Activated T-helper 17 cell treated with anti-CD3 and anti-CD28 coated beads, Interleukin-2, amount 50 U/mL, for 72 hours (primary cell): ENCODE results near the gene FCHSD1. TPM values are rescaled to one million over a fixed set of nuclear protein-coding genes. Genes with fewer than 3 reads are reported as not detected.

ENCODE experiments used
- ATAC-seq: fragments of 150-1000 bp; cut with Tn5 transposase; replicated peaks from 2 replicates; pipeline ENCODE4 v1.10.0; 2021; ENCODE audit warnings: mild to moderate bottlenecking, moderate library complexity
- H3K27ac Mint-ChIP-seq: one replicate; pipeline ENCODE4 v1.8.0; 2022; ENCODE audit warnings: mixed read lengths
- H3K27me3 Mint-ChIP-seq: one replicate; pipeline ENCODE4 v1.8.0; 2022; ENCODE audit warnings: mixed read lengths
- H3K36me3 Mint-ChIP-seq: one replicate; pipeline ENCODE4 v1.8.0; 2022; ENCODE audit warnings: low read depth, mild to moderate bottlenecking, mixed read lengths
- H3K4me1 Mint-ChIP-seq: one replicate; pipeline ENCODE4 v1.8.0; 2022; ENCODE audit warnings: mixed read lengths
- H3K4me3 Mint-ChIP-seq: one replicate; pipeline ENCODE4 v1.8.0; 2022; ENCODE audit warnings: mild to moderate bottlenecking, mixed read lengths
- H3K9me3 Mint-ChIP-seq: one replicate; pipeline ENCODE4 v1.8.0; 2022; ENCODE audit warnings: mixed read lengths
- total RNA-seq, 2 donors: library from RNA; stranded (reverse); gene quantifications; one replicate each; pipeline ENCODE4 v1.2.3, GENCODE V29; 2022

Gene FCHSD1
- total RNA-seq, 2 donors from 2014 or later: 38.7 to 113 TPM

DNA sequence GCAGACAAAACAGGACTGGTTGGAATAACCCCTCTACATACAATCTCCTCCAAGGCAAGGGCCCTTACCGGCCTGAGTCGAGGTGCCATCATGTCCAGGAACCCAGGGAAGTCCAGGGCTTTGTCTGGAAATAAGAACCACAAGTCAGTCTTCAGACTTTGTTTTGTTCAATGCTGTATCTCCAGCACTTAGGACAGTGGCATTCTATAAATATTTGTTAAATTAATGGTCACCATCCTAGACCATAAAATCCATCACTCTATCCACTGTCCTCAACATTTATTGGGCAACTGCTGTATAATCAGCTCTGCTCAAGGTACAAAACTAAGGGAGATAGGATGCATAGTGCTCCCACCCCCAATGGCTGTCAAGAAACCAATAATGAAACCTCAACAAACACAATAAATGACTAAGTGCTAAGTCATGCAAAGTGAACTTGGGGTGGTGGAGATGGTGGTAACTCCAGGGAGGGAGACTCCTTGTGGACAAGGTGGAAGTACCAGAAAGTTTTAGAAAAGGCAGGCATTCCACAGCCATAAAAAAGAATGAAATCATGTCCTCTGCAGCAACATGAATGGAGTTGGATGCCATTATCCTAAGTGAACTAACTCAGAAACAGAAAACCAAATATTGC lies 9.5 kb downstream of the FCHSD1 start:
- no peaks in the 10 kb centered on the region for H3K9me3 Mint-ChIP-seq
- peaks cover 70% of the 10 kb centered on the region for H3K36me3 Mint-ChIP-seq
- H3K27me3 Mint-ChIP-seq: no peaks in the 10 kb centered on the region
- no peak overlapping the region for H3K4me3 Mint-ChIP-seq
- H3K27ac Mint-ChIP-seq: peak overlapping the region; percentile 67
- peak; percentile 75 for ATAC-seq
- peaks cover 31% of the 10 kb centered on the region for H3K4me1 Mint-ChIP-seq

DNA sequence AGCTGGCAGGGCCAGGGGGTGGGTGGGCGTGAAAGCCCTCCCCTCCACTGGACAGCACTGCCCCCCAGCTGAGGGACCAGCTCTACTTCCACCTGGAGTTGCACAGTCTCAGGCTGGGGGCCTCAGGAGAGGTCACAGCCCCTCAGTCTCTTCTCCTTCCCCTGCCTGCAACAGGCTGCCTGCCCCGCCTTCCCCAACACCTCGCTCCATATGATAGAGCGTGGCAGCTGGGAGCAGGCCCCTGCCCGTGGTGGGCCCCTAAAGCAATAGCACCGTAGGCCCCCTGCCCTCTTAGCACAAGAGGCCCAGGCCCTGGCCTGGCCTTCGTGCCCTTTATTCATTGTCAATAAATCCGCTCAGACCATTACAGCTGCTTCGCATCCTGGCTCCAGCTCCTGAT lies 10.5 kb downstream of the FCHSD1 start:
- Mint-ChIP-seq H3K27ac (peak overlapping the region; percentile 67), H3K27me3 (no peaks in the 10 kb centered on the region), H3K4me3 (peak overlapping the region; percentile 13), H3K9me3 (no peaks in the 10 kb centered on the region), H3K4me1 (peaks cover 35% of the 10 kb centered on the region), H3K36me3 (peaks cover 67% of the 10 kb centered on the region)
- no peak for ATAC-seq

DNA sequence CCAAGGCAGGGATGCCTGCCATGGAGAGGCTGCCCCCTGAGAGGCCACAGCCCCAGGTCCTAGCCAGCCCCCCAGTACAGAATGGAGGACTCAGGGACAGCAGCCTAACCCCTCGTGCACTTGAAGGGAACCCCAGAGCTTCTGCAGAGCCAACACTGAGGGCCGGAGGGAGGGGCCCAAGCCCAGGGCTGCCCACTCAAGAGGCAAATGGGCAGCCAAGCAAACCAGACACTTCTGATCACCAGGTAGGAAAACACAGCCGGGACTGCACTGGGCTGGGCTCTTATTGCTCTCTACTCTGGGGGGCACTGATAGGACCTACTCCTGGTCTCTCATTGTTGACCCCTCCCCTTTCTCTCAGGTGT lies 11.2 kb downstream of the FCHSD1 start:
- Mint-ChIP-seq H3K27ac (no peak overlapping the region), H3K9me3 (no peaks in the 10 kb centered on the region), H3K27me3 (no peaks in the 10 kb centered on the region), H3K4me1 (peaks cover 39% of the 10 kb centered on the region), H3K4me3 (no peak overlapping the region), H3K36me3 (peaks cover 70% of the 10 kb centered on the region)
- ATAC-seq: no peak

GRCh38 chr5:141639357-141640050 lies 11.7 kb downstream of the FCHSD1 start:
- no peak for ATAC-seq
- no peaks in the 10 kb centered on the region for H3K9me3 Mint-ChIP-seq
- H3K4me3 Mint-ChIP-seq: peak overlapping the region; percentile 92
- peaks cover 41% of the 10 kb centered on the region for H3K4me1 Mint-ChIP-seq
- H3K27me3 Mint-ChIP-seq: no peaks in the 10 kb centered on the region
- no peak overlapping the region for H3K27ac Mint-ChIP-seq
- peaks cover 70% of the 10 kb centered on the region for H3K36me3 Mint-ChIP-seq

- peaks cover 70% of the 10 kb centered on the region for H3K36me3 Mint-ChIP-seq
- H3K4me1 Mint-ChIP-seq: peaks cover 48% of the 10 kb centered on the region
- peak overlapping the region; percentile 92 for H3K4me3 Mint-ChIP-seq
- H3K9me3 Mint-ChIP-seq: no peaks in the 10 kb centered on the region
- no peak for ATAC-seq
- peak overlapping the region; percentile 84 for H3K27ac Mint-ChIP-seq
- no peaks in the 10 kb centered on the region for H3K27me3 Mint-ChIP-seq
These were observed 12.4 kb downstream of the FCHSD1 start for GRCh38 chr5:141638771-141639170.

- no peaks in the 10 kb centered on the region for H3K9me3 Mint-ChIP-seq
- H3K4me3 Mint-ChIP-seq: peak overlapping the region; percentile 92
- peaks cover 48% of the 10 kb centered on the region for H3K4me1 Mint-ChIP-seq
- peaks cover 74% of the 10 kb centered on the region for H3K36me3 Mint-ChIP-seq
- ATAC-seq: peak; percentile 13
- no peaks in the 10 kb centered on the region for H3K27me3 Mint-ChIP-seq
- peak overlapping the region; percentile 84 for H3K27ac Mint-ChIP-seq
These were observed 13.3 kb downstream of the FCHSD1 start for GRCh38 chr5:141637767-141638419.

DNA sequence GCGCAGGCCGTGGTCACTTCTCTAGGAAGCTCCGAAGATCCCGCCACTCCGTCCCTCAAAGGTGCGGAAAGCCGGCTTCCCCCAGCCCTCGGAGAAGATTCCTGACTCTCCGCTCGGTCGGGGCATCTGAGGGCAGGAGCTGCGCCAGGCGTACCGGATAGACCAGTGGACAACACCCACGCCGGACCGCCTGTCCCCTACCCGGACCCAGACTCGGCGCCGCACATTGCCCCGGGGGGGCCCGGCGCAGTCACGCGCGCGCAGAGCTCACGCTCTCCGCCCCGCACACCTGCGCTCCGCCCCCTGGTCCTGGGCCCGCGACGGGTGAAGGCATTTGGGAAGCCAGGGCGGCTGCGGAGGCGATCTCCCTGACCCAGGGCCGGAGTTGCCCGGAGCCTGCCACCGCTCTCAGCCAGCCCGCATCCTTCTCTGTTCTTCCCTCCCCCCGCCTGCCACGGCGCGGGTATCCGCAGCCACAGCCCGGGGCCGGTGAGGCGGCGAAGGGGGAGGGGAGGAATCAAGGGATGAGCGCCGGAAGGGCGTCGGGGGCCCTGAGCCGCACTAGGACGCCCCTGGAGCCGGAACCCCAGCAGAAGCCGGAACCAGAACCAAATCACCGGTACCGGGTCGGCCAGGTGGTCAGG lies 14.0 kb downstream of the FCHSD1 start:
- ATAC-seq: peak; percentile 44
- peak overlapping the region; percentile 87 for H3K27ac Mint-ChIP-seq
- H3K4me1 Mint-ChIP-seq: peaks cover 51% of the 10 kb centered on the region
- no peaks in the 10 kb centered on the region for H3K9me3 Mint-ChIP-seq
- H3K27me3 Mint-ChIP-seq: no peaks in the 10 kb centered on the region
- H3K36me3 Mint-ChIP-seq: peaks cover 75% of the 10 kb centered on the region
- peak overlapping the region; percentile 92 for H3K4me3 Mint-ChIP-seq

- H3K27ac Mint-ChIP-seq: peak within 1 kb of the TSS; percentile 87
- H3K4me3 Mint-ChIP-seq: peak within 1 kb of the TSS; percentile 92
- peaks cover 44% of the 10 kb centered on the region for H3K4me1 Mint-ChIP-seq
- H3K9me3 Mint-ChIP-seq: no peaks in the 10 kb centered on the region
- peaks cover 74% of the 10 kb centered on the region for H3K36me3 Mint-ChIP-seq
- peak; percentile 88 for ATAC-seq
- no peaks in the 10 kb centered on the region for H3K27me3 Mint-ChIP-seq
These were observed 14.7 kb downstream of the FCHSD1 start, which contains the start of the genes HDAC3 and RELL2 for GRCh38 chr5:141636413-141637122. Gene HDAC3 (minus strand): TSS chr5:141636849. CDS start chr5:141636790, 59 bp downstream. Gene RELL2 (plus strand): TSS chr5:141636997. CDS start chr5:141638226, 1,229 bp downstream.

DNA sequence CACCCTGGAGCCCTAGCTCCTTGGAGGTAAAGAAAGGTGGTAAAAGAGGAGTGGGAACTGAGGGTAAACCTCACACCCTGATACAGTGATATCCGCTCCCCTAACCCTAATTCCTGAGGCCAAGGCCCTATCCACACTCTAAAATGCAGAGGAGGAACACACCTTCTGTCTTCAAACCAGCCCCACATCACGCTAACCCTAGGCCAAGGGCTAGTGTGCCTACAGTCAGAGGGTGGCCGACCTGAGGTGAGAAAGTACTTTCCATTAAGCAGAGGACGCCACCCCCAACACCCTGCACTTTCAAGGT lies 15.2 kb downstream of the FCHSD1 start:
- no peak for ATAC-seq
- Mint-ChIP-seq H3K9me3 (no peaks in the 10 kb centered on the region), H3K27me3 (no peaks in the 10 kb centered on the region), H3K4me3 (peak overlapping the region; percentile 92), H3K27ac (peak overlapping the region; percentile 87), H3K4me1 (peaks cover 40% of the 10 kb centered on the region), H3K36me3 (peaks cover 74% of the 10 kb centered on the region)

DNA sequence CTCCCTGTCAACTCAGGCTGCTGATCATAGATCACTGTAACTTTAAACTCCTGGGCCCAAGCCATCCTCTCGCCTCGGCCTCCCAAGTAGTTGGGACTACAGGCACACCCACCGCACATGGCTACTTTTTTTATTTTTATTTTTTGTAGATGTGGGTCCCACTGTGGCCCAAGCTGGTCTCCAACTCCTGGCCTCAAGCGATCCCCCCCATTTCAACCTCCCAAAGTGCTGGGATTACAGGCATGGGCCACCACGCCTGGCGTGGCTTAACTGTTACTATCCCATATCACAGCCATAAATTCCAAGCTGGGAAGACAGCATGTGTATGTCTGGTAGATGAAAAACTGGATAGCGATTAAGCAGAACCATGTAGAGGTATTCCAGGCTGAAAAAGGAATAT lies 15.6 kb downstream of the FCHSD1 start:
- Mint-ChIP-seq H3K4me1 (peaks cover 37% of the 10 kb centered on the region), H3K4me3 (peak overlapping the region; percentile 92), H3K9me3 (no peaks in the 10 kb centered on the region), H3K27me3 (no peaks in the 10 kb centered on the region), H3K36me3 (peaks cover 74% of the 10 kb centered on the region), H3K27ac (peak overlapping the region; percentile 87)
- no peak for ATAC-seq

- H3K27me3 Mint-ChIP-seq: no peaks in the 10 kb centered on the region
- peaks cover 79% of the 10 kb centered on the region for H3K36me3 Mint-ChIP-seq
- peak overlapping the region; percentile 92 for H3K4me3 Mint-ChIP-seq
- H3K4me1 Mint-ChIP-seq: peaks cover 37% of the 10 kb centered on the region
- H3K27ac Mint-ChIP-seq: peak overlapping the region; percentile 87
- H3K9me3 Mint-ChIP-seq: no peaks in the 10 kb centered on the region
- ATAC-seq: no peak
These were observed 16.5 kb downstream of the FCHSD1 start for GRCh38 chr5:141634720-141635119.

DNA sequence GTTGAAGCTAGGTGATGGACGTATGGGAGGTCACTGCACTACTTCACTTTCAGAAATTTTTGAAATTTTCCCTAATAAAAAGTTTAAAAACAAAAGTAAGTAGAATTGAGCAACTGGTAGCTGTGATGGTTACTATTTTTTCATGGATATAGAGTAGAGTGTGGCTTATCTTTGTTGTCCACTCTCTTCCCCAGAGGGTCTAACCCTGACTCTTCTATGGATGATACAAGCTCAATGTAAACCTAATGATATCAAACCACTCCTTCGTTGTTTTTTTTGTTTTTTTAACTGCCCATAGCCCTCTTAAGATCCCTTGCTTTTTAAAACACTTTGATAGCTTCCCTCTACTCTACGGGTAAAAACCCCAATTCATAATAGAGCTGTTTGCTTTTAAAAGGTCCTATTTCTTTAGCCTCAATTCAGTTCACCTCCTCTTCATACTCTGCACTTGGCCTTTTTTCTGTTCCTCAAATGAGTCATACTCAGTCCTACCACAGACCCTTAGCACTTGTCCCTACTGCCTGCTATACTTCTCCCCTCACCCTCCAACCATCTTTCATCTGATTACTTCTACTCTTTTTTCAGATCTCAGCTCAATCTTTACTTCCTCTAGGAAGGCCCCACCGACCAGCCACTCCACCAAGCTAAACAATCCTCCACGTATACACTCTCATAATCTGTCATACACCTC lies 17.2 kb downstream of the FCHSD1 start:
- H3K27ac Mint-ChIP-seq: peak overlapping the region; percentile 47

GRCh38 chr5:141632650-141633049 lies 18.6 kb downstream of the FCHSD1 start:
- peaks cover 86% of the 10 kb centered on the region for H3K36me3 Mint-ChIP-seq
- no peaks in the 10 kb centered on the region for H3K27me3 Mint-ChIP-seq
- H3K27ac Mint-ChIP-seq: no peak overlapping the region

More for the DNA sequence above, 17.2 kb downstream of the FCHSD1 start:
- no peaks in the 10 kb centered on the region for H3K9me3 Mint-ChIP-seq
- H3K4me1 Mint-ChIP-seq: peaks cover 40% of the 10 kb centered on the region
- ATAC-seq: peak; percentile 39
- H3K27me3 Mint-ChIP-seq: no peaks in the 10 kb centered on the region
- H3K4me3 Mint-ChIP-seq: peak overlapping the region; percentile 92
- peaks cover 81% of the 10 kb centered on the region for H3K36me3 Mint-ChIP-seq

More at GRCh38 chr5:141632650-141633049, 18.6 kb downstream of the FCHSD1 start:
- Mint-ChIP-seq H3K4me3 (no peak overlapping the region), H3K9me3 (no peaks in the 10 kb centered on the region), H3K4me1 (peaks cover 39% of the 10 kb centered on the region)
- ATAC-seq: no peak
